HG02852 (cell line): ENCODE measurements around the gene TTYH3.

Source experiments
- ATAC-seq: cut with Tn5 transposase; IDR thresholded peaks from one replicate; pipeline ENCODE4 v1.9.1; 2021; ENCODE audit warnings: mild to moderate bottlenecking, moderate library complexity; ENCODE audit not compliant: unreplicated experiment

TTYH3 gene

GRCh38 chr7:2646680-2647571 lies 15.1 kb downstream of the TTYH3 start:
- ATAC-seq = no peak

GRCh38 chr7:2647594-2648172 lies 15.9 kb downstream of the TTYH3 start:
- ATAC-seq = no peak

- no peak for ATAC-seq
These were observed 17.5 kb downstream of the TTYH3 start for GRCh38 chr7:2649139-2649838.

GRCh38 chr7:2649991-2650390 lies 18.2 kb downstream of the TTYH3 start:
- no peak for ATAC-seq

GRCh38 chr7:2650451-2650850 lies 18.7 kb downstream of the TTYH3 start:
- no peak for ATAC-seq

GRCh38 chr7:2651336-2651735 lies 19.6 kb downstream of the TTYH3 start:
- ATAC-seq = no peak

GRCh38 chr7:2651847-2652735 lies 20.3 kb downstream of the TTYH3 start:
- ATAC-seq = no peak

GRCh38 chr7:2652736-2653060 lies 20.9 kb downstream of the TTYH3 start:
- no peak for ATAC-seq

GRCh38 chr7:2654059-2654458 lies 22.3 kb downstream of the TTYH3 start:
- no peak for ATAC-seq

GRCh38 chr7:2655870-2656614 lies 24.3 kb downstream of the TTYH3 start:
- ATAC-seq = no peak

GRCh38 chr7:2657208-2657607 lies 25.4 kb downstream of the TTYH3 start:
- ATAC-seq = no peak

- ATAC-seq = no peak
These were observed 26.3 kb downstream of the TTYH3 start for GRCh38 chr7:2657920-2658671.

- no peak for ATAC-seq
These were observed 27.2 kb downstream of the TTYH3 start for GRCh38 chr7:2658941-2659340.

- ATAC-seq = no peak
These were observed 28.0 kb downstream of the TTYH3 start for GRCh38 chr7:2659556-2660358.

GRCh38 chr7:2660359-2661095 lies 28.7 kb downstream of the TTYH3 start:
- no peak for ATAC-seq

- no peak for ATAC-seq
These were observed 29.3 kb downstream of the TTYH3 start for GRCh38 chr7:2661096-2661449.

GRCh38 chr7:2661602-2662272 lies 30.0 kb downstream of the TTYH3 start:
- no peak for ATAC-seq
